Measurements from ENCODE around the gene PTPRN2. TPM values are rescaled to one million over a fixed set of nuclear protein-coding genes. Genes with fewer than 3 reads are reported as not detected.

The PTPRN2 gene
- polyA plus RNA-seq, 1 experiment: 0.31 TPM

DNA sequence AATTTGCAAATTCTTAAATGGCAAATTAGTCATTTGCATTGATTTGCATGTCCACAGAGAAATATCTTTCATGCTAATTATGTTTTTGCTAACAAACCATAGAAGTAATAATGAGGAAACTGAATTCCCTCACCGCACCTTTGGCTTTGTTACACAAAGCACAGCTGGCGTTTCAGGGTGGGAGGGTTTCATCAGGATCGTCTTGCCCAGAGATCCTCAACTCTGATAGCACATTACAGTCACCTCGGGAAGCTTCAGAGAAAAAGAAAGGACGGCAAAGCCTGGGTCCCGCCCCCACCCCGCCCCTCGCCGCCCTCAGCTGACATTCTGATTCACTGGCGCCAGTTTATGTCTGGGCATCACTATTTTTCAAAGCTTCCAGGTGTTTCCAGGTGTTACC, 119.4 kb downstream of the PTPRN2 start:
- no peaks in the 10 kb centered on the region for H3K27me3 ChIP-seq (ENCODE audit: control insufficient read depth, insufficient read depth, low read length)
- no peaks in the 10 kb centered on the region for H3K36me3 ChIP-seq (ENCODE audit: control insufficient read depth, insufficient read depth, low read length)
- ChIA-PET CTCF (interaction anchor here (0.8 kb wide), 1 partner anchor 37 kb away, joined by 3 read pairs; no protein-coding TSS in a partner anchor), POLR2A (no interaction called here)
- H3K4me3 ChIP-seq (ENCODE audit: low read depth, low read length): no peak overlapping the region
- no peak for DNase-seq (ENCODE audit: low read depth)
- no peak for TF ChIP-seq CTCF (IDR thresholded peaks at IDR 0.05; ENCODE audit: insufficient read depth, low read depth, low read length)

GRCh38 chr7:158467562-158467961, 120.1 kb downstream of the PTPRN2 start:
- CTCF ChIA-PET: no interaction called here
- no peaks in the 10 kb centered on the region for H3K27me3 ChIP-seq (ENCODE audit: control insufficient read depth, insufficient read depth, low read length)
- H3K4me3 ChIP-seq (ENCODE audit: low read depth, low read length): no peak overlapping the region
- DNase-seq (ENCODE audit: low read depth): no peak
- POLR2A ChIA-PET: no interaction called here
- H3K36me3 ChIP-seq (ENCODE audit: control insufficient read depth, insufficient read depth, low read length): no peaks in the 10 kb centered on the region
- TF ChIP-seq CTCF (IDR thresholded peaks at IDR 0.05; ENCODE audit: insufficient read depth, low read depth, low read length): no peak

- no peaks in the 10 kb centered on the region for H3K36me3 ChIP-seq (ENCODE audit: control insufficient read depth, insufficient read depth, low read length)
- no peak for TF ChIP-seq CTCF (IDR thresholded peaks at IDR 0.05; ENCODE audit: insufficient read depth, low read depth, low read length)
- CTCF ChIA-PET: no interaction called here
- no peak for DNase-seq (ENCODE audit: low read depth)
- no peak overlapping the region for H3K4me3 ChIP-seq (ENCODE audit: low read depth, low read length)
- POLR2A ChIA-PET: no interaction called here
- H3K27me3 ChIP-seq (ENCODE audit: control insufficient read depth, insufficient read depth, low read length): no peaks in the 10 kb centered on the region
Measured at GRCh38 chr7:158463317-158463716, 124.3 kb downstream of the PTPRN2 start.

GRCh38 chr7:158461824-158462223, 125.8 kb downstream of the PTPRN2 start:
- no peak for TF ChIP-seq CTCF (IDR thresholded peaks at IDR 0.05; ENCODE audit: insufficient read depth, low read depth, low read length)
- ChIA-PET POLR2A (no interaction called here), CTCF (no interaction called here)
- Histone ChIP-seq H3K27me3 (ENCODE audit: control insufficient read depth, insufficient read depth, low read length) (no peaks in the 10 kb centered on the region), H3K4me3 (ENCODE audit: low read depth, low read length) (no peak overlapping the region), H3K36me3 (ENCODE audit: control insufficient read depth, insufficient read depth, low read length) (no peaks in the 10 kb centered on the region)
- DNase-seq (ENCODE audit: low read depth): no peak

- no peaks in the 10 kb centered on the region for H3K27me3 ChIP-seq (ENCODE audit: control insufficient read depth, insufficient read depth, low read length)
- H3K36me3 ChIP-seq (ENCODE audit: control insufficient read depth, insufficient read depth, low read length): no peaks in the 10 kb centered on the region
- no peak overlapping the region for H3K4me3 ChIP-seq (ENCODE audit: low read depth, low read length)
- ChIA-PET POLR2A (no interaction called here), CTCF (no interaction called here)
- no peak for TF ChIP-seq CTCF (IDR thresholded peaks at IDR 0.05; ENCODE audit: insufficient read depth, low read depth, low read length)
- DNase-seq (ENCODE audit: low read depth): no peak
Measured at GRCh38 chr7:158460665-158461064, 127.0 kb downstream of the PTPRN2 start.

Data from BJ (cell line).